ENCODE results near the gene GALNT1.

- TF ChIP-seq POLR2AphosphoS5 (IDR thresholded peaks at IDR 0.05) (no peak), EP300 (IDR thresholded peaks at IDR 0.05) (no peak), POLR2A (IDR thresholded peaks at IDR 0.05) (no peak)
- TF ChIP-seq, protein P1, sequence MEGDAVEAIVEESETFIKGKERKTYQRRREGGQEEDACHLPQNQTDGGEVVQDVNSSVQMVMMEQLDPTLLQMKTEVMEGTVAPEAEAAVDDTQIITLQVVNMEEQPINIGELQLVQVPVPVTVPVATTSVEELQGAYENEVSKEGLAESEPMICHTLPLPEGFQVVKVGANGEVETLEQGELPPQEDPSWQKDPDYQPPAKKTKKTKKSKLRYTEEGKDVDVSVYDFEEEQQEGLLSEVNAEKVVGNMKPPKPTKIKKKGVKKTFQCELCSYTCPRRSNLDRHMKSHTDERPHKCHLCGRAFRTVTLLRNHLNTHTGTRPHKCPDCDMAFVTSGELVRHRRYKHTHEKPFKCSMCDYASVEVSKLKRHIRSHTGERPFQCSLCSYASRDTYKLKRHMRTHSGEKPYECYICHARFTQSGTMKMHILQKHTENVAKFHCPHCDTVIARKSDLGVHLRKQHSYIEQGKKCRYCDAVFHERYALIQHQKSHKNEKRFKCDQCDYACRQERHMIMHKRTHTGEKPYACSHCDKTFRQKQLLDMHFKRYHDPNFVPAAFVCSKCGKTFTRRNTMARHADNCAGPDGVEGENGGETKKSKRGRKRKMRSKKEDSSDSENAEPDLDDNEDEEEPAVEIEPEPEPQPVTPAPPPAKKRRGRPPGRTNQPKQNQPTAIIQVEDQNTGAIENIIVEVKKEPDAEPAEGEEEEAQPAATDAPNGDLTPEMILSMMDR (IDR thresholded peaks at IDR 0.05): no peak
Measured at GRCh38 chr18:35694808-35695207, 113.3 kb downstream of the GALNT1 start.
